Eye (tissue), 1 donor: ENCODE measurements around the gene WDR27.
A peak's percentile ranks its signal among the peaks of the same experiment; 100 is the strongest.

Source experiments
- DNase-seq: peaks from one replicate; pipeline ENCODE4 v3.0.0-alpha.2; 2015

Gene WDR27

DNA sequence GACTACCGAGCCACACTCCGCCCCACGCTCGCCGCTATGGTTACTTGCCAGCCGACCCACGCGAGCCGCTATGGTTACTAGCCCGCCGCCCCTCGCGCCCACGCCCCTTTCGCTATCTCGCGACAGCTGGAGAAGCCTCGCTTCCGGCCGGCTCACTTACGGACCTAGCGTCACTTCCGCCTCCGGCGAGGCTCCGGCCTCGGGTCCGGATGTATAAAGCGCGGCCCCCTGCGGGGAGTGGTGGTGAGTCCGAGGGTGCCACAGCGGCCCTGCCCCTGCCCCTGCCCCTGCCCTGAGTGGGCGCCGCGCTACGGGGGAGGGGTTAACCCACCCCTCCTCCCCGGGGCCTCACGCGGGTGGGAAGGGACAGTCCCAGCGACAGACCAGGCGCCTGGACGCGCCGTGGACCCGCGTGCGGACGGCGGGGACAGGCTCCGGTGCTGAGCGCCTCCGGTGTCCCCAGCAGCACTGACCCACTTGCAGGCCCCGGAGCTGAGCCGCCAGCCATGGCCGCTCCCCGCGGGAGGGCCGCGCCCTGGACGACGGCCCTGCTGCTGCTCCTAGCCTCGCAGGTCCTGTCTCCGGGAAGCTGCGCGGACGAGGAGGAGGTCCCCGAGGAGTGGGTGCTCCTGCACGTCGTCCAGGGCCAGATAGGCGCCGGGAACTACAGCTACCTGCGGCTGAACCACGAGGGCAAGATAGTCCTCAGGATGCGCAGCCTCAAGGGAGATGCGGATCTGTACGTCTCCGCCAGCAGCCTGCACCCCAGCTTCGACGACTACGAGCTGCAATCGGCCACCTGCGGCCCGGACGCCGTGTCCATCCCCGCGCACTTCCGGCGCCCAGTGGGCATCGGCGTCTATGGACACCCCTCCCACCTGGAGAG is at the start of gene WDR27, which contains the start of gene C6orf120:
WDR27 (minus strand) TSS at position 76 of the 886 bp plus-strand sequence. CDS start 13,024 bp downstream, outside the sequence.
C6orf120 (plus strand) TSS at position 173 of the 886 bp plus-strand sequence; CDS start at position 507, 334 bp downstream.
- peak; percentile 99 for DNase-seq

DNA sequence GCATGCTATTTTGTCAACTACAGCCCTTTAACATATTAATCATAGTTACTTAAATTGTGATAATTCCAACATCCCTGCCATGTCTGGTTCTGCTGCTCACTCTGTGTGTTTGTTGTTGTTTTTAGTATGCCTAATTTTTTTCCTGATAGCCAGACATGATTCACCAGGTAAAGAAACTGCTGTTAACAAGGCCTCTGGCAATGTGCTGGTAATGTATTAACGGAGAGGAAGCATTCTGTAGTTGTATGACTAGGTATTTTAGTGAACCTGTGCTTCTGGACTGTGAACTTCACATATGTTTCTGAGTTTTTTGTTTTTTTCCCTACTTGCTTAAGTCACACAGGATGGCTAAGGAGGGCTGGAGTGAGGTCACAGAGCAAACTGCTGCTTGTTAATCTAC is 44.7 kb upstream of the WDR27 start:
- DNase-seq, result no peak

DNA sequence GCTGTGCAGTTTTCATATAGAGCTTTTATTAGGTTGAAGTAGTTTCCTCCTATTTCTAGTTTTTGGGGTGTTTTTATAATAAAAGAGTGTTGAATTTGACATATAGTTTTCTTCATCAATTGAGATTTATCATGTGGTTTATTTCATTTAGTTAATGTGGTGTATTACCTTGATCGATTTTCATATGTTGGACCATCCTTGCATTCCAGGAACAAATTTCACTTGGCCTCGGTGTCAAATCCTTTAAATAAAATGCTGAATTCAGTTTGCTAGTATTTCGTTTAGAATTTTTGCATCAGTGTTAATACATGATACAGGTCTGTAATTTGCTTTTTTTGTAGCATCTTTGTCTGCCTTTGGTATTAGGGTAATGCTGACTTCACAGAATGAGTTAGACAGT is 43.6 kb upstream of the WDR27 start:
- no peak for DNase-seq

DNA sequence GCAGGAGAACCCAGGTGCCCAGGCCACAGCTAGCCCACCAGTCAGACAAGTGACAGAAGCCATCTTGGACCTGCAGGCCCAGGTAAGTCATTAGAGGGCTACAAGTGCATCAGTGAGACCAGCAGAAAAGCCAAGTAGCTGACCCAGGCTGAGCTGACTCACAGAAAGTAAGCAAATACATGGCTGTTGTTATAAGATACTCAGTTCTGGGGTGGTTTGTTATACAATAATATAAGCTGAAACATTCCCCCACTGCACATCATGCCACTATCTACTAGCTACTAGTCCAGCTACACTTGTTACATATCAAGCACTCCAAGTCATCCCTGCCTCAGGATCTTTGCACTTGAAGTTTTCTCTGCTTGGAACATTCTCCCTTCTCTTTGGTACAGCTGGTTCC is 39.5 kb upstream of the WDR27 start:
- DNase-seq, result no peak

DNA sequence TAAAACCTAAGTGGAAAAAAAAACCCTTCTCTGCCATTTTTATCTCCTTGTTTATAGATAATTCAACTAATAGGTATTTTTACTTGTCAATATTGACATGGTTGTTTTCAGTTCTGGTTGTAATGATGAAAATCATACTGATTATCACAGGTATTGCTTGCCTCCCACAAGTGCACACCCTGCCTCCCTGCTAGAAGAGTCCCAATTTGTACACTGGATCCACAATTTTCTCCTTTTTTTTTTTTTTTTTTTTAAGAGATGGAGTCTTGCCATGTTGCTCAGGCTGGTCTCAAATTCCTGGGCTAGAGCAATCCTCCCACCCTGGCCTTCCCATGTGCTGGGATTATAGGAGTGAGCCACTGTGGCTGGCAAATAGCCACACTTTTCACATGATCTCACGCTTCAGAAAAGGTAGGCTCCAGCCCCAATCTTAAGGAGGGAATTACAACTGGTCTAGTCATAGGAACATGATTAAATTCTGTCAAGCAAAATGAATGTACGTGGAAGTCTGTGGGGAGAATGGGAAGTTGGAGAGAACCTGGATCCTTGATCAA is 37.2 kb upstream of the WDR27 start:
- DNase-seq, result peak; percentile 17

DNA sequence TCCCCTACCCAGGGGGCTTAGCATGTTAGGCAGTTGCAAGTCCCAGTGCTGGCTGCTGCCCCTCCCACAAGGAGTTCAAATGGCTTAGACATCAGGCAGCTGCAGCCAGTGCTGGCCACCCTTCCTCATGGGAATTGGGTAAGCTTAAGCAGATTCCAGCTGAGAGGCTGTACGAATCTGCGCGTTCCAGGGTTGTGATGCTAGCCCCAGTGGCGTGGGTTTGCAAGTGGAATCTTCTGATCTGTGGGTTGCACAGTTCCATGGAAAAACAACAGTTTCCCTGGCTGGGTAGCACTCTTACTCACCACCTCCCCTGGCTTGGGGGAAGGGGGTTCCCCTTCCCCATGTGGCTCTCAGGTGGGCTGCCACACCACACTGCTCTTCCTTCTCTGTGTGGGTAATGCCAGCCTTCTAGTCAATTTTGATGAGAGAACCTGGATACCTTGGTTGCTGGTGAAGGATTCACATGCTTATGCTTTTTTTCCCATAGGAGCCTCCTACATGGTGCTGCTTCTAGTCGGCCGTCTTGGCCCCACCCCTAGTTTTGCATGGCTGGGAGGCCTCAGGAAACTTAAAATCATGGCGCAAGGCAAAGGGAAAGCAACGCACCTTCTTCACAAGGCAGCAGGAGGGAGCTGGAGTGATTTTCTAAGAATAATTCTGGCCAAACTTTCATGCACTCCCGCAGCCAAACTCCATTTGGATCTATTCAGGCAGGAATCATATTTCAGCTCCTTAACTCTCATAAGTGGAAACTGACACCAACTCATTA is 36.6 kb upstream of the WDR27 start:
- peak; percentile 30 for DNase-seq

DNA sequence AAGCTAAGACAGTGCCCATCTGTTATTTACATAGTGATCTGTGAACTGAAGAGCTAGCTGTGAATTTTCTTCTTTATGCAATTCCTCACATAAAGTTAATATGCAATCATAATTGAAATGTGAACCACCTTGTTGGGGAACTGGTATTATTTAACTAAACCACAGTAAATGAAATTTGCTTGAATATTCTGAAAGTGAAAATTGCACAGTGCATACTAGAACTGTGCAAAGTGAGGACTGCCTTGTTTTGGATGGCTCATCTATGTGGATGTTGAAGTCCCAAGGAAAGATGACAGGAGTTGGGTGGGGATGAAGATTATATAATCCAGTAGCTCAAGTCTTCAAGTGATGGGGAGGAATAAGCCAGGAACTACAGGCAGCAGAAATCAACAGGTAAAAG is 28.1 kb upstream of the WDR27 start:
- DNase-seq, result no peak

DNA sequence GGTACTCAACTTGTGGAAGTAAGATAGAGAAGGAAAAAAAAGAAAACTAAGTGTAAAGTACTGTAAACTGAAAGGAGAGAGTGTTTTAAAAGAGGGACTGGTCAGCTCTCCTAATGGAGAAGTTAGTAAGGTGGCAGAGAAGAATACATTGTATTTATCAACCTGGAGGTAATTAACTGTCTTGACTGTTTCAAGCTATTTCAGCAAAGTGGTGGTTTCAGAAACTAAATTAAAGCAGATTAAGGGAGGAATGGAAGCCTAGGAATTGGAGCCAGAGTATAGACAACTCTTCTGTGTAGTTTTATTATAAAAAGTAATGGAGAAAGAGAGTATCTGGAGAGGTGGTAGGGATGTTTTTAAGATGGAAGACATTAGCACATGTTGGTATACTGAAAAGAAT is 25.1 kb upstream of the WDR27 start:
- no peak for DNase-seq

DNA sequence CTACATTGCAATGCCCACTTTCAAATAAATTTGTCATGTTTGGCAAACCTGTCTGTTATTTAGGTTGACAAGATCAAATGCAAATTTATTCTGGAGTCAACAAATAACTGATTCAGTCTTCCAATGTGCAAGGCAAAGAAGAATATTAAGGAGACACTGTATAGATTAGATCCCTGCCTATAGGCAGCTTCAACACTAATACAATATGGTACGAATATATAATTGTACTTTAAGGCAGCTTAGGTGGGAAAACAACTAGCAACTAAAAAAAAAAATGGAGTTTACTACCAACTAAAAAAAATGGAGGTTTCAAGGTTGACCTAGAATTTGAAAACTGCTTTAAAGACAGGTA is 24.2 kb upstream of the WDR27 start:
- no peak for DNase-seq

DNA sequence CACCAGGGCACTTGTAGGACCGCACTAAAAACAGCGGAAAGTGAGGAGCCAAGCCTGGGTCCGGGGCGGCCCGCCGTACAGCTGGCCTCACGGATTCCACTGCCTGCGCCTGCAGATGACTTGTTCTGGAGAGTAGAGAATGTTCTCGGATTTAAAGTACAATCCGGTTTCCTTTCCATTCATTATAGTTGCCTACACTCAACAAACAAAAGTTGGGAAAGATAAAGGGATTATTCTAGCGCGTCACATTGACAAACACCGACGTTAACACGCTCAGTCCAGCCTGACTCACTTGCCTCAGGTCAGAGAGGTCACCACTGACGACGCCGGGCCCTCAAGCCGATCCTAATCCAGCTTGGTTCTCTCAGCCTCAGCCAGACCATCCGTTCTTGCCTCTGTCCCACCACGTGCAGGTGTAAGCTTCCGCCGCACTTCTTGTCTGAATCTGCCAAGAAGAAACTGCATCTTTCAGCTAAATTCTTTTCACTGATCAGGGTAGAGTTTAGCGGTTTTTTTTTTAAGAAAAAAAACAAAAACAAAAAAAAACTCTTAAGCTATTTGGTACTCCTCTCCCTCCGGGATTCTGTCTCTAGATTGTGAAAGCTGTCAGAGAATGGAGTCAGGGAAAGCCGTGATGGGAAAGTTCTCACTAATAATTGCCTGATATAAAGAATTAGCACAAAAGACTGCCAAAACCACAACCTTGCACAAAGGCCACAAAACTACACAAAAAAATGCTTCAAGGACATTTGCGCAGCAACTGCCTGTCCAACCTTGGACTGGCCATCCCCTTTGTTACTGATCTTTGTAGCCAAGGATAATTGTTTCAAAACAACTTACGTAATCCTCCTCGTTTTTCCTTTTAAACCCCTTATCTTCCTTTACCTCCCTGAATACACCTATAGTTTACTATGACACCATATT is 23.6 kb upstream of the WDR27 start:
- DNase-seq, result peak; percentile 89

DNA sequence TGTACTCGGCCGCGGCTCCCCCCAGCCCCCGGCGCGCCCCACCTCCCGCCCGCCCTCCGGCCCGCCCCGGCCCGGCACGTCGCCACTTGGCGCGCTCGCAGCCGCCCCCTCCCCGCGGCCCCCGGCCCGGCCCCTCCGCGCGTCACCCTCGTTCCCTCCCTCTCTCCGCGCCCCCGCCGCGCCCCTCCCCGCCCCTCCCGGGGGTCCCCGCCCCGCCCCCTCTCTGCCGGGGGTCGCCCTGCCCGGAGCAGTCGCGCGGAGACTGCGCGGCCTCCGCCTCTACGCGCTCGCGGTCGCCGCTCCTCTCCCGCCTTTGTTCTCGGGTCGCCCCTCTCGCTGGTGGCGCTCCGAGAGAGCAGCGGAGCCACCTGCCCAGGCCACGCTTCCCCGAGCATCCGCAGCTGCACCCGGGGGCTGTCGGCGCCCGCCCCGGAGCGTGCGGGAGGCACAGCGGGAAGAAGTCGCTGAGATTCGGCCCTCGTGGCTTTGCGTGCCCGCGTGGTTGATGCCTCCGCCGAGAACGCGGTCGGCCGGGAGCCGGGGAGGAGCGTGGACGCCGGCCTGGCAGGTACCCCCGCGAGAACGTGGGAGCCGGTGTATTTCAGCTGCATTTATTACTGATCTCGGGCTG is 22.8 kb upstream of the WDR27 start, which contains the start of gene PHF10:
PHF10 (minus strand) TSS at position 7 of the 631 bp plus-strand sequence. CDS start 569 bp downstream, outside the sequence.
- peak; percentile 93 for DNase-seq

DNA sequence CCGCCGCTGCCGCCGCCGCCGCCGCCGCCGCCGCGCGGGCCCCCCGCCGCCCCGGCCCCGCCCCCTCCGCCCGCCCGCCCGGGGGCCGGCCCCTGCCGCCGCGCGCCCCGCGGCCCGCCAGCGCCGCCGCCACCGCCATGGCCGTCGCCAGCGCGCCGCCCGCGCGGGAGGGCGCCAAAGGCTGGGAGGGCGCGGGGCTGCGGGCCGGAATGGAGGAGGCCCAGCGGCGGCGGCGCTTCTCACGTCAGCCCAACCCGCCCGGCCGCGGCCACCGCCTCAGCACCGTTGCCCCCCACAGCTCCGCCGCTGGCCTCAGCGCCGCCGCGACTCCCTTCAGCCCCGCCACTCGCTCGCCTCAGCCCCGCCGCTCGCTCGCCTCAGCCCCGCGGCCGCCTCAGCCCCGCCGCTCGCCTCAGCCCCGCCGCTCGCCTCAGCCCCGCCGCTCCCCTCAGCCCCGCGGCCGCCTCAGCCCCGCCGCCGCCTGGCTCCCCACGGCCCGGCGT is 22.2 kb upstream of the WDR27 start:
- no peak for DNase-seq

DNA sequence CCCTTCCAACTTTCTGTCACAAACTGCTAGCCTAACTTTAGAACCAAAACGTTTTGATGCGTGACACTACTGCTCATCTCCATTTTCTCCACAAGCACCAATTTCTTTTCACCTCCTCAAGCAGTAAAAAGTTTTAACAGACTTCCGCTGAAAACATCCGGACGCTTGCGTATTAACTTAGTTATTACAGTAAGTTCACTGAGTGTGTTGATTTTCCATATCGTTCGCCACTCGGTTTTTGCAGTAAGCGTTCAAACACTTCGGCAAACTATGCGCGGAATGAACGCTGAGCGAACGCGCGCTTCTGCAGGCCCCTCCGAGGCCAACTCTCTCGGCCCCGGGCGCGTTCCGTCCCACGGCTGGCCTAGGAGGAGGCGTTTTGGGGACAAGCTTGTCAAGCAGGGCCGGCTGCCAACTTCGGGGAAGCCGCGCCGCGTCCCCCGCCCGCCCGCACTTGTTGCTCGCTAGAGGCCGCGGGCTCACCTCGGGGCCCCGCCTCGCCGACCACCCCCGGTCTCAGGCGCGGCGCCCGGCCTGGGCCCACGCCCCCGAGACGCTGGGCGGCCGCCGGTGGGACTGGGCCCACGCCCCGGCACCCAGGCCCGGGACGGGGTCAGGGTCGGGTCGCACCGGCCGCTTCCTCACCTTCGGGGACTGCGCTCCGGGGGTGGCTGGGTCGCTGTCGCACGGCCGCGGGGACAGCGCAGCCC is 21.5 kb upstream of the WDR27 start:
- peak; percentile 87 for DNase-seq

DNA sequence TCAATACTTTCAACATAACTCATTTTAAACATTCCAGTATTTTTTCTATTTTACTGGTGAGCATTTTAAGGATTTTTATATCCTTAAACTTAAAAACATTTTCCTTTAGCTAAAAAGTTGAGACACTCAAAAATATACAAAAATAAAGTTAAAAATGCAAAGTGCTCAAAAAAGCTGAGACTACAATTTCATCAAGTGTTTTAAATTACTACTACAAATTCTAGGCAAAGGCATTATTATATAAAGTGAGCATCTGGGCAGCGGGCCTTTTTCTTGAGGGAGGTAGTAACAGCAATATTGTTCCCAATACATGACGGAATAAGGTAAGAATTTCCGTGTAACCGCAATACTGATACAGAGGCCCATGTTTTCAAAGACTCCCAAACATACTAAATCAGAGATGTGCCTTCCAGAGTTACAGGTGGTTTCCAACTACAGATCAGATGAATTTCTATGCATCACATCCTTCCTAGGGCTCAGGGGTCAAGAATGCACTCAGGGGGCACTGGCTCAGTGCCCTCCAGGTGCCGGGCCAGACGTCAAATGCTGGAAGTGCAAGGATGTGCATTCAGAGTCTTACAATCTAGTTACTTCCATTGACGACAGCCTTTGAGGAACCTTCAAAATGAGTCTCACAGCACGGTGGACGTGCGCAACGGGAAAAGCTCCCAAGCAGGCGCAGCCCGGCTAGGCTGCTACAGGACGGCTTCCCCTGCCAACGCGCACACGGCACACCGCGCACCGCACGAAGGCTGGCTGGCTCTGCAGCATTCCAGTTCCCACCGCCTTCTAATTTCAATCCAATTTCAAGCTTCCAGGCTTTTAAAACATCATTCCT is 20.8 kb upstream of the WDR27 start:
- DNase-seq, result no peak

DNA sequence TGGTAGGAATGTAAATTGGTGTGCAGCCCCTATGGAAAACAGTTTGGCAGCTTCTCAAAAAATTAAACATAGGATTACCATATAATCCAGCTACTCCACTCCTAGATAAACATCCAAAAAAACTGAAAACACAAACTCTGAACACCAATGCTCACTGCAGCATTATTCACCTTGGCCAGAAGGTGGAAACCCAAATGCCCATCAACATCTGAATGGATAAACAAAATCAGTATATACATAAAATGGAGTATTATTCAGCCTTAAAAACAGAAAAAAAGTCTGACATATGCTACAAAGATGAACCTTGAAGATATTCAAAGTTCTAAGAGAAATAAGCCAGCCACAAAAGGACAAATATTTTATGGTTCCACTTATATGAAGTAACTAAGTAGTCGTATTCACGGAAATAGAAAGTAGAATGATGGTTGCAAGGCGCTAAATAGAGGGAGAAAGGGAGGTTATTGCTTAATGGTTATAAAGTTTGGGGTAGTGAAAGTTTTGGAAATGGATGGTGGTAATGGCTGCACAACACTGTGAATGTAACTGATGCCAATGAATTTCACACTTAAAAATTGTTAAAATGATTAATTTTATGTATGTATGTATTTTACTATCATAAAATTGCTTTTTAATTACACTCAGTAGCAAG is 18.5 kb upstream of the WDR27 start:
- no peak for DNase-seq

DNA sequence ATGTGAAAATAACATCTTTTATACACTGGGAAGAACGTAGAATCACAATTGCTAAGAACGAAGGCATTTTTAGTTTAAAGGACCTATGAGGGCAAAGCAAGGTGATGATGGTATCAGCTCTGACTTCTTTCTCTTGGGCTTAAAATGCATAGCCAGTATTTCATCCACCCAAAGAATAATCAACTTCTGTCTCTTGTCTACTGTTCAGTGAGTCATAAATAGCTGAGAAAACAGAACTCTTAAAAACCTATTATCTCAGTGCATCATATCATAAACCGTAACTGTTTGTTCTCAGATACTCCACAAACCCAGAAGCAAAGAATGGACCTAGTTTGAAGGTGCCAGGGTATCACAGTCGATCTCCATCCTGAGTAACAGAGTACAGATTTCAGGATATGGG is 17.3 kb upstream of the WDR27 start:
- DNase-seq, result no peak

DNA sequence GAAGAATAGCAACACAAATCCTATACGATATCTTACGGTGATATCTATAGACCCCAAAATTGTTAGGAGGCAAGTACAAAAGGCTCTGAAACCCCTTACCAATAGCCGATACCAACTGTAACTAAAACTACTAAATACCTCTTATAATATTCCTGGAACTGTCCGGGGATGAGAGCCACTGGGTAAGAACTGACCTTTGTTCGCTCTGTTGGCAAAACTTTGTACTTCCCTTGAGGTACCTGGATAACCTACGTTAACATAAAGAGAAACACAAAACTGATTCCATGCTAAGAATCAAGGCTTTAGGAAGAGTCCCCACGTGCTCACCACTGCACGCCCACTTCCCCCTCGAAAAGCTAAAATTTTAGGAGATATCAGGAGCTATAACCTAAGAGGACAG is 12.8 kb upstream of the WDR27 start:
- no peak for DNase-seq

DNA sequence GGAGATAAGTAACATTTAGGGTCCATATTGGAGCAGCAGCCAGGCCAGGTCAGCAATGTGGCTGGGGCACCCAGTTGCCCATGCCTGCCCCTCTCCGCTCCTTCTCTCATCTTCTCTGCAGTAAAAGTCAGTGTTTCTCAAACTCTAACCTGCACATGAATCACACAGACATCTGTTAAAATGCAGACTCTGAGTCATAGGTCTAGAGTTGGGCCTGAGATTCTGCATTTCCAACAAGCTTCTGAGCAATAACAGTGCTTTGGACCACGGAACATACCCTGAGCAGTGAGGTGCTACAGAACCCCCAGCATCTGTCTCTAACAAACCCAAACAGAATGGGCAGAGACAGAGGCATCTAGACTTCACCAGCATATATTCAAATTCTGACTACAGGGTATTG is 12.3 kb upstream of the WDR27 start:
- no peak for DNase-seq

DNA sequence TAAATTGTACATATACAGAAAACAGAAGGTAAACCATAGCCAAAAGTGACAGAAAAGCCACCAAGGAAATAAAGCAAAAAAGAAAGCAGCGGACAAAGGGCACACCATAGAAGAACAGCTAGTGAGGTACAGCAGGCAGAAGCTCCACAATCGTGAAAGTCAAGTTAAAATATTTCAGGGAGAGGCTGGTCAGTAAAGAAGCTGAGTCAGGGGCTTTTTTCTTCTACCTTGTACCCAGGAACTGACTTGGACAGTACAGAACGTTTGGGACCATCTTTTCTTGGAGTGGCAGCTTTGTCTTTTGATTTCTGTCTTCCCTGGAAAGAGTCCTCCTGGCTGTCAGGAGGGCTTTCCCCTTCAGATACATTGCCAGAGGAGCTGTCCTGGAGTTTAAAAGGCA is 8.2 kb upstream of the WDR27 start:
- DNase-seq, result no peak

DNA sequence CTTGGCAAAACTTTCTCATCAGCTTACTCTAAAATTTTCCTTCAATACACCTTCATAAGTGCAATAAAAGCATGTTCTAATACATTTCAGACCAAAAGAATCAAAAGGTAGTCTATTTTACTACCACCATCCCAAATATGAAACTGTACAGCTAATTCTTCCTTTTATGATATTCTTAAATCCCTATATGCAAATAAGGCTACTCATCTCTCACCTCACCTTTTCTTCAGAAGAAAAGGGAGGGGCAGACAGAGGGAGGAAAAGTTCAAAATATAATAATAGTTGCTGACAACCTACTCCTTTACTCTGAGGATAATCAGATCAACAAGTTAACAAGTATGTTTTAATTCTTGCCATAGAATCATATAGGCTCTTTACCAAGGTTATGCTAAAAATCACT is 7.5 kb upstream of the WDR27 start:
- no peak for DNase-seq
